Activated T-helper 17 cell treated with anti-CD3 and anti-CD28 coated beads, Interleukin-2, amount 50 U/mL, for 72 hours (primary cell): ENCODE results near the gene ELMO2. TPM values are rescaled to one million over a fixed set of nuclear protein-coding genes. Genes with fewer than 3 reads are reported as not detected.

ENCODE experiments used
- total RNA-seq, 2 donors: library from RNA; stranded (reverse); gene quantifications; one replicate each; pipeline ENCODE4 v1.2.3, GENCODE V29; 2022

Gene ELMO2
- total RNA-seq, 2 donors from 2014 or later = 54.6 to 57.2 TPM

Other genes with a start within 250 kb of the ELMO2 start
- gene CDH22, start 98.1 kb downstream of the ELMO2 start, total RNA-seq = not detected
- gene ZNF334, start 106.9 kb upstream of the ELMO2 start, total RNA-seq = 1 to 10 TPM in 1 of 2 donors, under 1 TPM in 1; 0.76 to 3.0 TPM
- gene OCSTAMP, start 144.0 kb upstream of the ELMO2 start, total RNA-seq = 1 to 10 TPM in 1 of 2 donors, under 1 TPM in 1; 0.11 to 1.1 TPM
- not detected for gene SLC13A3, start 244.8 kb upstream of the ELMO2 start, total RNA-seq